HG03439 (cell line): Measurements from ENCODE around the gene LHFPL5.

ENCODE experiments used
- ATAC-seq: cut with Tn5 transposase; IDR thresholded peaks from one replicate; pipeline ENCODE4 v1.9.1; 2021; ENCODE audit warnings: mild to moderate bottlenecking, moderate library complexity; ENCODE audit not compliant: unreplicated experiment

Gene LHFPL5

DNA sequence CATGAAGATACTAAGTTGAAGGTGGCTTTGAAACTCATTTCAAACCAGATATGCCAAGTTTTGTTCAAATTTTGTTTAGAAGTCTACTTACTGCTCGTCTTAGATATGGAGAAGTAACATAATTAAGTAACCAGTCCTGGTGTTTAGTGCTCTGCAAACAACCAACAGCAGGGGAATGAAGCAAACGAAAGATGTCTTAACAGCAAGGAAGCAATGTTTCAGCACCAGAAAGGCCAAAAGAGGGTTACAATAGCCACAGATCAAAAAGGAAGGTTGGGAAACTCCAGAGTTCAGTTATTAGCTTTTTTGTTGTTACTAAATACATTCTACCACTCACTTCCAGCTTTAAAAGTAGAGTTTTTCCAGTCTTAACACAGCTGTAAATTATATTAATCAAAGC is 45.1 kb downstream of the LHFPL5 start:
- no peak for ATAC-seq

DNA sequence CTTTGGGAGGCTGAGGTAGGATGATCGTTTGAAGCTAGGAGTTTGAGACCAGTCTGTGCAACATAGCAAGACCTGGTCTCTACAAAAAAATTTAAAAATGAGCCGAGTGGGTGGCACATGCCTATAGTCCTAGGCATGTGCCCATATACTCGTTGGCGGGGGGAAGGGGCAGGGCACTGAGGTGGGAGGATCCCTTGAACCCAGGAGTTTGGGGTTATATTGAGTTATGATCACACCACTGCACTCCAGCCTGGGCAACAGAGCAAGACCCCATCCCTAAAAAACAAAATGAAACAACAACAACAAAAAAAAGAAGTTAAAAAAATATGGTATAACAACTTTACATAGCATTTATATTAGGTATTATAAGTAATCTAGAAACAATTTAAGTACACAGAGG is 47.8 kb downstream of the LHFPL5 start:
- ATAC-seq, result no peak

DNA sequence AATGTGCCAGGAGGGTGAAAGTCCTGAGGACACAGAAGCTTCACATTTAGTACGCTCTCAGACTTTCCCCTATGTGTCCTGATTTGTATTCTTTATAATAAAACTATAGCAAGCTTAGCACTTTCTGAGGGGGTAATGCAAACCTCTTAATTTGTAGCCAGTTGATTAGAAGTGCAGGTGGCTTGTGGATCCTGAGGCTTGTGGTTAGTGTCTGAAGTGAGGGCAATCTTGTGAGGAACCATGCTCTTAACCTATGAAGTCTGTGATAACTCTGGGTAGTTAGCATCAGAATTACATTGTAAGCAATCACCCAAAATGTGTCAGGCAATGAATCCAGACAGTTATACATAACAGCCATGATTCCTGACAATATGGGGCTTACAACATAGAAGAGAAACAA is 51.1 kb downstream of the LHFPL5 start:
- no peak for ATAC-seq

DNA sequence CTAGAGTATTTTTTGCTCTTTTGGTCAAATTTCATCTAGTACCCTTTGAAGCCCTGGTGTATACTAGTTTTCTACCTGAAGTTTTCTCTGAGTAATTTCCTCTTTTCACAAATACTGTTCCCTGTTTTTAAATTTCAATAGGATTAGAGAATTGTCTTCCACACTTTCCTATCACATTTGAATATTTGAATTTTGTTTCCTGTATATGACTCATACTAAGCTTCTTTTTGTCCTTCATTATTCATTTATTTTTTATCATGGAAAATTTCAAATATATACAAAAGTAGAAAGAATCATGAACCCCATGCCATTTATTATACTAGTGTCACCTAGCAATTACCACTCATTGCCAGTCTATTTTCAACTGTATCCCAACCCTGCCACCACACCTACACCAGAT is 52.7 kb downstream of the LHFPL5 start:
- ATAC-seq, result no peak

DNA sequence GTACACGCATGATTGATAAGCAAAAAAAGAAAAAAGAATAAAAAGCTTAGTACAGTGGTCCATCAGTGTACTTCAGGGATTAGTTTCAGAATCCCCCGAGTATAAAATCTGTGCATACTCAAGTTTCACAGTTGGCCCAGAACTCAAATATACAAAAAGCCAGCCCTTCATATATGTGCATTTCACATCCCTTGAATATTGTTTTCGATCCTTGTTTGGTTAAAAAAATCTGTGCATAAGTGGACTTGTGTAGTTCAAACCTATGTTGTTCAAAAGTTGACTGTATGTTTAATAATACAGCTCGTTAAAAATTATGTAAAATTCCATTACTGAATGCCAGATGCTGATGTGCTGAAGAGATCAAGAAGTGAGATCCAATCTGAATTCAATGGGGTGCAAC is 54.2 kb downstream of the LHFPL5 start:
- no peak for ATAC-seq
